Stimulated activated CD4-positive, alpha-beta T cell treated with anti-CD3 and anti-CD28 coated beads, Interleukin-2, amount 100 ng/mL, for 48 hours (primary cell): ENCODE data around the gene CALN1.
"Not testable (repeated sequence)": the region's sequence is repeated elsewhere in the genome, so short reads cannot be mapped to it uniquely, and the experiment has no call there.

ENCODE experiments used
- DNase-seq, 2 donors: peaks; one replicate each; pipeline ENCODE4 v3.0.0-alpha.2; 2020

The CALN1 gene

DNA sequence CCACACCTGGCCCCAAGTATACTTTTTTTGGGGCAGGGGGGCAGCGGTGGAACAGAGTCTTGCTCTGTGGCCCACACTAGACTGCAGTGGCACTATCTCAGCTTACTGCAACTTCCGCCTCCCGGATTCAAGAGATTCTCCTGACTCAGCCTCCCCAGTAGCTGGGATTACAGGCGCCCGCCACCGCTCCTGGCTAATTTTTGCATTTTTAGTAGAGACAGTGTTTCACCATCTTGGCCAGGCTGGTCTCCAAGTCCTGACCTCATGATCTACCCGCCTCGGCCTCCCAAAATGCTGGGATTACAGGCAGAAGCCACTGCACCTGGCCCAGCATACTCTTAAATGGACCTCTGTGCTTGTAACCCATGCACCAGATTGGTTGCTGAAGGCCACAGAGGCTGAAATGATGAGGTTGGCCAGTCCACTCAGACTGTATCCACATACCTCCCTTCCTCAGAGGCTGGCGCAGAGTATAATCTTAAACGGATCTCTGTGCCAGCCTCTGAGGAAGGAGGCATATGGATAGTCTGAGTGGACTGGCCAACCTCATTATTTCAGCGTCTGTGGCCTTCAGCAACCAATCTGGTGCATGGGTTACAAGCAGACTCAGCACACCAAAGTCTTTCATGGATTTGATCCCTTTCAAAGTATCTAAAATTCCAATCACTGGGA, 3.0 kb downstream of the CALN1 start:
- DNase-seq = no peak

- DNase-seq = no peak
These were observed 5.2 kb downstream of the CALN1 start for GRCh38 chr7:72406820-72407403.

DNA sequence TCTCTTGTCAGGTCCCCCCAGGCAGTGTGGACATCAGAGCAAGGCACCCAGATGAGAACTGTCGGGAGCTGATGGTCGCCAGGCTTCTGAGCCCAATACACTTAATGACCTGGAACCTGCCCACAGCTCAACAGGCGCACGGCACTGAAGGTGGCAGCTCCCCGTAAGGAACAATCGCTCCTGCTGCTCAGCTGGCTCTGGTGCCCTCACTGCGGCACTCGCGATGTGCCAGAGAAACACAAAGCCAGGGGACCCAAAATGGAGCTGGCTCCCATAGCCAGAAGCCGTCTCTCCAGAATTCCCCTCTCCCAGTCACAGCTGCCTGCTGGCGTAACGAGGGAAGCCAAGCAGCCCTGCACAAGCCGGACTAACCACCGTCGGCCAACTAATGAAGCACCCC, 6.3 kb downstream of the CALN1 start:
- no peak for DNase-seq

DNA sequence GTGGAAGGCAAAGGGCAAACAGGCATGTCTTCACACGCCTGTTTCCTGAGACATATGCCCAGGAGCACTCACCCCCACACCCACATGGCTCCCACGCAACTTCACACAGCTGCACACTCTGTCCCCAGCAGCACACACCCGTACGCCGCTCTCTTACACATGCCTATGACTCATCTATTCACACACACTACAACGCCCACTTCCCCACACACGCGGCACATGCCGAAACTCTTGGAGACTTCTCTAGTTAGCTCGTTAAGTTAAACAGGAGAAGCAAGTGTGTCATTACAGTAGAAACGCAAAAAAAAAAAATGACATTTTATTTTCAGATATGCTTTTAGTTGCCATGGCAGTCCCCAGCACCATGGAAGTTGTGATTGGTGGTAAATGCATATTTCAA, 6.7 kb downstream of the CALN1 start:
- no peak for DNase-seq

DNA sequence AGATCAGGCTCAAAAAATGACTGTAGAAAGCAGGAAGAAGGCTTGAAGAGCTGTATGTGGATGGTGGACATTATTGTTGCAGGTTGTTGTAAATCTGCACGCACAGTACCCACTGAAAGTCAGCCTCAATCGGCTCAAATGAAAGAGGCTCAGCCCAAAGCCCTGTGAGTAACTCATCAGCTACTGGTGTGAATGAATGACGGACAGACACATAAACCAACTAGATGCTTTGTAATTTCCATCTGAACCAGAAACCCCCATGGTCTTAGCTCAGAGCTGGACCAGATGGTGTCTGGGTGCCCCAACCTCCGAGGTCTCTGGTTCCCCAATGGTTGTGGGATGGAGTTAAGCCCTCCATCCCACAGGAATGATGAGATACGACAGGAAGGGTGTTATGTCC, 7.4 kb downstream of the CALN1 start:
- DNase-seq = no peak

DNA sequence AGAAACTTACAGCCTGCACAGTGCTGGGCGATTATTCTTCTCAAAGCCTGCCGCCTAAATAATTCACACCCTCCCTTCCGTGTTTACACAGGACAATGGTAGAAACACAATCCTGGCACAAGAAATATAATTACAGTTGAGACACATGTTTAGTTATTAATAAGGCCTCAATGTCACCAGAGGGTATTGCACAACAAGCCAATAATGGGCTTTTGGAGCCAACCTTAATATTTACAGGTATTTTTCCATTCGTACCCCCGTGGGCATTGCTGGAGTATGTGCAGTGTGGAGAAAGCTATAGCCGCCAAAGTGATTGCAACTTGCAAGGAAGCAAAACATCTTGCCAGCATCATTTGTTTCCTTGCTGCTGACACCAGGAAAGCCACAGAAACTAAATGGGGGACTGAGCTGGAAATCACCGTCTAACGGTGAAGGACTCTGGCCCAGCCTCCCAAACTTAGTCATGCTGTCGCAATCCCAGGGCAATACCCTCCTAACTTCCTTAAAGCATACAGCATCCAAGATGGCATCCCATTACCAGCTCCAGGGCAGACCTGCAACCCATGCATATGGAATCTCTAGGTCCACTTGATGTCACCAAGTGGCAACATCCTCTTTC, 8.6 kb downstream of the CALN1 start:
- DNase-seq = no peak

GRCh38 chr7:72394016-72394415, 18.1 kb downstream of the CALN1 start:
- no peak for DNase-seq

DNA sequence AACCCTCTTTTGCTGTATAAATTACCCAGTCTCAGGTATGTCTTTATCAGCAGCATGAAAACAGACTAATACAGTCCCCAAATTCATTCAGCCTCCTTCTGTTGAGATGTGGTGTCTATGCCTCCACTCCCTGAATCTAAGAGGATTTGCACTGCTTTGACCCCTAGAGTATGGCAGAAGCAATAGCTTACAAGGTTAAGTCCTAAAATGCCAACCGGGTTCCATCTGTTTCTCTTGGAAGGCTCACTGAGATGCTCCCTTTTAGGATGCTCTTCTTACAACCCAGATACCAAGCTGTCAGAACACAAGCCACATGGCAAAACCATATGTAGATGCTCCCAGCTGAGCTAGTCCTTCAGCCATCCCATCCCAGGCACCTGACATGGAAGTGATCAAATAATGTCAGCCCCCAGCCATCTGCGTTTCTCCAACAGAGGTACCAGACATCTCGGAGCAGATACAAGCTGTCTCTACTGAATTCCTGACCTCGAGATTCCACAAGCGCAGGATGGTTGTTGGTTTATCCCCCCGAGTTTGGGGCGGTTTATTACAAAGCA, 20.2 kb downstream of the CALN1 start:
- DNase-seq = no peak

DNA sequence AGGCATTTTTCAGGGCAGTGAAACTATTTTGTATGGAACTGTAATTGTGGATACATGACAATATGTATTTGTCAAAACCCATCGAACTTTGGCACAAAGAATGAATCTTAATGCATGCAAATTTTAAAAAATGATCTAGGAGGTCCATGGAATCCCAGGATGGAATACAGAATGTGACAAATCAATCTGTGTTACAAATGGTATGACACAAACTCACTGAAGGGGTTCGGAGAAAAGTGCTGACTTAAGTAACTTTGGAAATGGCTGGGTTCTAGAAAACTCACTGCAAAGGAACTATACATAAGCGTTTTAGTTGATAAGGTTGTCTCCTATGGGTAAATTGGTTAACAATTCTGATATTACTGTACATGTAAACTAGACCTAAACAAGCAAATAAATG, 26.0 kb downstream of the CALN1 start:
- no peak for DNase-seq

GRCh38 chr7:72362246-72362645, 49.9 kb downstream of the CALN1 start:
- no peak for DNase-seq

DNA sequence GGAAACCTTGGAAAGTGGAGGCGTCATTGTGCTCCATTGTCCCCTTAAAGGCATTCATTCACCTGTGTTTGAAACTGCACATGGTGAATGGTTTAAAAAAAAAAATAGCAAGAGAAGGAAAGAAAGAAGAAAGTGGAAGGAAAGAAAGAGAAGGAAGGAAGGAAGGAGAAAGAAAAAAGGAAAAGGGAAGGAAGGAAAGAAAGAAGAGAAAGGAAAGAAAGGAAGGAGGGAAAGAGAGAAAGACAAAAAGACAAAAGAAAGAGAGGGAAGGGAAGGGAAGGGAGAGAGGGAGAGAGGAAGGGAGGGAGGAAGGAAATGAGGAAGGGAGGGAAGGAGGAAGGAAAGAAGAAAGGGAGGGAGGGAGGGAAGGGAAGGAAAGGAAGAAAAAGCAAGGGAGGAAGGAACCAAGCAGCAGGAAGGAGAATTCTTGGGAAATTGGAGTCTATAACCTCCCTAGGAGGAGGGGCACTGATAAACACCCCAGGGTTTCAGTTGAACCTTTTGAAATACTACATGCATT, 66.9 kb downstream of the CALN1 start:
- DNase-seq = no peak

DNA sequence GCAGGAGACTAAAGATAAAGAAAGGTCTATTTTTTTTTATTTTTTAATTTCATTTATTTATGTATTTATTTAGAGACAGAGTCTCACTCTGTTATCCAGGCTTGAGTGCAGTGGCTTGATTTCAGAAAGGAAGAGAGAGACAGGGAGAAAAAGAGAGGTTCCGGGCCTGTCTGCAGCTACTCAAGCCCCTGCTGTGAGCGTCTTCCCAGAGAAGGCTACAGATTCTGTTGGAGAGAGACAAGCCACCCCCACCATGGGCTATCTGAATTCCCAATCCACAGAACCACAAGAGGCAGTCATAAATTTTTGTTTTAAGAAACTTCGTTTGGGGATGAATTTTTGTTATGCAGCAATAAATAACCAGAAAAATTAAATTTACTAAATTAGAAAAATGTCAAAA, 68.1 kb downstream of the CALN1 start:
- DNase-seq = no peak

DNA sequence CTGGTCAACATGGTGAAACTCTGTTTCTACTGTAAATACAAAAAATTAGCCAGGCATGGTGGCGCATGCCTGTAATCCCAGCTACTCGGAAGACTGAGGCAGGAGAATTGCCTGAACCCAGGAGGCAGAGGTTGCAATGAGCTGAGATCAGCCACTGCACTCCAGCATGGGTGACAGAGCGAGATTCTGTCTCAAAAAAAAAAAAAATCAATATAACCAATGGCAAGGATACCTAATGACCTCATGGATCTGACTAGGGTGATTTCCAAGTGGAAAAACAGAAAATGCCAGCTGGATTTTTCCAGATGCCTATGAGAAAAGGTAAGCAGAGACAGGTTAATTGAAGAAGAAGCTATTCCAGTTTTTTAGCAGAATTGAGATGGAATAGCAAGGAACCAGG, 68.8 kb downstream of the CALN1 start:
- DNase-seq = not testable (repeated sequence)

DNA sequence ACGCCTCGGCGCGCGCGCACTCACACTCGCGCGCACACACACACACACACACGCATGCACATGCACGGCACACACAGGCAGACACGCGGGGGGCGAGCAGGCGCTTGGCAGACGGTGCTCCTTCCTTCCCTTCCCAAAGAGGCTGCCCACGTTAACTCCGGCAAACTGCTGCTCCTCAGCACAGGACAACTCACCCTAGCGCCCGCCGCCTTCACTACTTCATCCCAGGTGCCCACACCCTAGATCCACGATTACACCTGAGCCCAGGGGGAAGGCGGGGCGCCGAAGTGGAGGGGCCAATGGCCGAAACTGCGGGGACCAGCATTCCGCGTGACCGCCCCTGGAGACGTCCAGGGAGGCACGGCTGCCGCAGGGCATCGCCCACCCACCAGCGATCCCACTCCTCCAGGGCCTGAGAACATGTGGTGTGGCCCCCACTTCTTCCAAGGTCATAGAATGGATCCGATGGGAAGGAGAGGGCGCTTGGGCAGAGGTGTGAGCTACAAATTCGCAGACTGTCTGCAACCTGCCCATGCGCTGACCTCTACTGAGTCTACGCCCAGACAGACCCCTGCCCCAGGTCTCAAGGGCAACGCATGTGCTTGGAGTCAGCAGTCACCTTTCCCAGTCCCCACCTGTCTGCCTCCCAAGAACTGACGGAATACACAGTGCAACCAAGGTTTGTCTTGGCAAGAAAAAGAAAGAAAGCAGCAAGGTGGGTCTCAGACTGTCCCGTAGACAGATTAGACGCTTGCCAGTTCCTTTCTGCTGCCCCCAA, 74.6 kb downstream of the CALN1 start:
- no peak for DNase-seq

DNA sequence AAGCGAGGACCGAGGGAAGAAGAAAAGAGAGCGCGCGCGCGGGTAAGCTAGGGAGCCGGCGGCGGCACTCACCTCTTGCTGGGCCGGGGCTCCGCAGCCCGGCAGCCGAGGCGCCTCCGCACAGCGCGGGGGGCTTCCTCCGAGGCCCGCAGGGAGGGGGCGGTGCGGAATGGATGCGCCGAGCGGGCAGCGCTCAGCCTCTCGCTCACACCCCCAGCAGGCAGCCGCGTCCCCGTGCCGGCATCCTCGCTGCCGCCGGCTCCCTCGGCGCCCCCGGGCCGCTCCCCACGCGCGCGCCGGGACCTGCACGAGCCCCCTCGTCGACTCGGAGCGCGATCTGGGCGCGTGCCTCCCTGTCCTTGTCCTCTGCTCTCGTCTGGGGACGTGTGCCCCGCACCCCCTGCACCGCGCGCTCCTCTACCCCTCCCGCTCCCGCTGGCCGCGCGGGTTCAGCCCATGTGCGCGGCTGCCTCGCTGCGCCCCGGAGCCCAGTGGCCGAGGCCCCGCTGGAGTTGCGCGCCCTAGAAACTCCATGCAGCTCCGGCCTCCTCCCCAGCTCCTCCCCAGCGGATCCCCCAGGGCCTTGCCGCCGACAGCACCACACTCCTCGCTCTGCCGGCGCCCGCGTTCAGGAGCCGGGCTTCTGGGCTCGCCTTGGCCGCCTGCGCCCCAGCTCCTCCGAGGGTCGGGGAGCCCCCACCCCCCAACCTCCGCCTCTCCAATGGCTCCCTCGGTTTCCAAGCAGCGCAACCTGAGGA, 75.3 kb downstream of the CALN1 start:
- DNase-seq = no peak

DNA sequence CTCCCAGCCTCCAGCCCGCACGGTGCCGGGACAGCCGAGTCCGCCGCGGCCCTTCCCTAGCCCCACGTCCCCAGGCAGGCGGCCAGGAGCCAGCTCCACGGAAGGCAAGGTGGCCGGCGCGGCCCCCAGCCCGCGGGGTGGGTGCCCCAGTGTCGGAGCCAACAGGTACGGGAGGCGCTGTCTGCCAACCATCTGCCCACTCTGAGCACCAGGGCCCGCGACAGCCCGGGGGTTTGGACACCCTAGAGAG, 75.8 kb downstream of the CALN1 start:
- no peak for DNase-seq

- no peak for DNase-seq
These were observed 76.4 kb downstream of the CALN1 start for GRCh38 chr7:72335561-72336381.

DNA sequence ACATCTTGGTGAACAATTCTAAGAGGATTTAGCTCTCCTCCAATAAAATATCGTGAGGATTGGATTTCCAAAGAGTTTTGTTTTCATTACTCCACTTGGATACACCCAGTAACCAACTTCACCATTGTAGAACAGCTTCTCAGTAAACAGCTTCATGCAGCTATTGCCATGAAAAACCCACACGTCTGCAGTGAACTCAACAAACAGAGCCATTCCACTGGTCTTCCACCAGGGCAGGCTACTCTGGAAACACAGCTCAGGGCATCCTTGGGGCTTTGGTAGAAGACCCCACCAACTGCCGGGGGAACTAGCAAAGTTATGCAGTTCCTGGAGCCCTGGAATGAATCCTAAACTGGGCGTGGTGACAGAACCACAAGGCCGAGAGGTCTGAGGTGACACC, 77.4 kb downstream of the CALN1 start:
- DNase-seq = no peak

- no peak for DNase-seq
These were observed 78.1 kb downstream of the CALN1 start for GRCh38 chr7:72334066-72334465.

GRCh38 chr7:72326811-72327210, 85.3 kb downstream of the CALN1 start:
- no peak for DNase-seq

DNA sequence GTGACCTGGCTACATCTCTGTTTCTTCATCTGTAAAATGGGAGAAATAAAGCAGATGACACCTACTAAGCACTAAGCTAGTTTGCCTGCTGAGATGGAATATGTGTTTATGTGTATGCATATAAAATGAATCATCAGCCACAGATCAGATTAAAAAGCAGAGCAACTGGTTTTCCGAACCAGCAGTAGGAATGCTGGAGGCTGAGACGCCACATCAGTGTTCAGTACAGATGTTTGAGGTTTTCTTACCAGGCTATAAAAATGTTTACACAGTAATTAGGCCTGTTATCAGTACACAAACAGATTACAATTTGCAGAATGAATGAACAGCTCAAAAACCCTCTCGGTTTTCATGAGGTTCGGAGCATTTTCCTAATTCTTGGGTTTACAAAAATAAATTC, 85.8 kb downstream of the CALN1 start:
- no peak for DNase-seq

GRCh38 chr7:72325561-72325960, 86.6 kb downstream of the CALN1 start:
- no peak for DNase-seq
